ENCODE measurements around the gene RGS9BP. TPM values are rescaled to one million over a fixed set of nuclear protein-coding genes. Genes with fewer than 3 reads are reported as not detected.

The RGS9BP gene
- total RNA-seq, 2 experiments from 2014 or later = 0.54 to 0.72 TPM

DNA sequence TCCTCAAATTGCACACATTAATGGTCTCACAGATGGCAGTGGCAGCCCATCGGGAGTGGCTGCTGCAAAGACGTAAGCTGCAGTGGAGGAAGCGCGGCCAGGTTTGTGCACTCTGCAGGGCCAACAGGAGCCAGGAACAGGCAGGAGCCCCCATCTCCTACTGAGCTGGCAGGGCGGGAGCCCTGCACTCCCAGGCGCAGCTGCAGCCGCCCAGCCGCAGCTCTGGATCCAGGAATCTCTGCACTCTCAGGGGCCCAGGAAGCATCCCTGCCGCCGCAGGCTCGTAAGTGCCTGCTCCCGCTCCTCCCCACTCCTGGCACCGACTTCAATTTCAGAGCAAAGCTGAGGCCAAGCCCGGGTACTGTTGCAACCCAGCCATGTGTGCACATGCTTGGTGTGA lies 38.2 kb upstream of the RGS9BP start:
- H3K4me1 ChIP-seq (ENCODE audit: insufficient read depth, low read length, poor library complexity, severe bottlenecking) = no peaks in the 10 kb centered on the region
- no peak overlapping the region for H3K27ac ChIP-seq (ENCODE audit: low read depth, low read length, poor library complexity, severe bottlenecking)
- CTCF ChIA-PET (ENCODE audit: unreplicated experiment) = no interaction called here
- POLR2A ChIA-PET = no interaction called here
- intact Hi-C loops (cut with micrococcal nuclease; ENCODE audit: unreplicated experiment) = no loop called here
- no peak overlapping the region for H2AFZ ChIP-seq (ENCODE audit: low read length)
- H4K20me1 ChIP-seq (ENCODE audit: insufficient read depth, low read length) = no peaks in the 10 kb centered on the region
- no peaks in the 10 kb centered on the region for H3K9me2 ChIP-seq (ENCODE audit: insufficient read depth, low read length)
- peaks cover 62% of the 10 kb centered on the region for H3K36me3 ChIP-seq (ENCODE audit: insufficient read depth, low read length)
- H3K4me2 ChIP-seq (ENCODE audit: low read length) = no peak overlapping the region
- no peaks in the 10 kb centered on the region for H3K9me3 ChIP-seq (ENCODE audit: low read length)
- no peak for DNase-seq (ENCODE audit: low spot score)
- TF ChIP-seq, protein P1, sequence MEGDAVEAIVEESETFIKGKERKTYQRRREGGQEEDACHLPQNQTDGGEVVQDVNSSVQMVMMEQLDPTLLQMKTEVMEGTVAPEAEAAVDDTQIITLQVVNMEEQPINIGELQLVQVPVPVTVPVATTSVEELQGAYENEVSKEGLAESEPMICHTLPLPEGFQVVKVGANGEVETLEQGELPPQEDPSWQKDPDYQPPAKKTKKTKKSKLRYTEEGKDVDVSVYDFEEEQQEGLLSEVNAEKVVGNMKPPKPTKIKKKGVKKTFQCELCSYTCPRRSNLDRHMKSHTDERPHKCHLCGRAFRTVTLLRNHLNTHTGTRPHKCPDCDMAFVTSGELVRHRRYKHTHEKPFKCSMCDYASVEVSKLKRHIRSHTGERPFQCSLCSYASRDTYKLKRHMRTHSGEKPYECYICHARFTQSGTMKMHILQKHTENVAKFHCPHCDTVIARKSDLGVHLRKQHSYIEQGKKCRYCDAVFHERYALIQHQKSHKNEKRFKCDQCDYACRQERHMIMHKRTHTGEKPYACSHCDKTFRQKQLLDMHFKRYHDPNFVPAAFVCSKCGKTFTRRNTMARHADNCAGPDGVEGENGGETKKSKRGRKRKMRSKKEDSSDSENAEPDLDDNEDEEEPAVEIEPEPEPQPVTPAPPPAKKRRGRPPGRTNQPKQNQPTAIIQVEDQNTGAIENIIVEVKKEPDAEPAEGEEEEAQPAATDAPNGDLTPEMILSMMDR (conservative IDR thresholded peaks at IDR 0.05; ENCODE audit: low read length) = no peak
- TF ChIP-seq EZH2phosphoT487 (IDR thresholded peaks at IDR 0.05; ENCODE audit: borderline replicate concordance, low read depth, low read length) = no peak
- H3K79me2 ChIP-seq (ENCODE audit: insufficient read depth, low read depth, low read length) = no peaks in the 10 kb centered on the region
- BruUV-seq (replicated peaks) = no TSS peak
- no peak overlapping the region for H3K4me3 ChIP-seq (ENCODE audit: low read depth, low read length, poor library complexity, severe bottlenecking)

DNA sequence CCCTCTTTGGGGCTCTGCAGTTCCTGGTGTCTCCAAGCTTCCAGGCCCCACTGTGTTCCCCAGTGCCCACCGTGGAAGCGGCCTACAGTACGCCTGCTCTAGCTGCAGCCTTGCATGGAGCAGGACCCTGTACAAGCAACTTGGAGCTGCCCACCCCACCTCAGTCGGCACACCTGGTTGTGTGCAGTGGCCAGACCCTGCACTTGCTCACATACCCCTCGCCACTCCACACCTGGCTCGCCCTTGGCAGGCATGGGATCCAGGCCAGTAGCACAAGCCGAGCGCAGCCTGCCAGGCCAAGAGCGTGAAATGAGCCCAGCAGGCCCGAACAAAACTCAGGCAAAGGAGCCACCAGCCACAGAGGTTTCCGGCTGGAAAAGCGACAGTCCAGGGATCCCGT lies 37.0 kb upstream of the RGS9BP start:
- H3K9me2 ChIP-seq (ENCODE audit: insufficient read depth, low read length) = no peaks in the 10 kb centered on the region
- no peak overlapping the region for H3K4me3 ChIP-seq (ENCODE audit: low read depth, low read length, poor library complexity, severe bottlenecking)
- TF ChIP-seq, protein P1 (conservative IDR thresholded peaks at IDR 0.05; ENCODE audit: low read length) = no peak
- no peak for TF ChIP-seq EZH2phosphoT487 (IDR thresholded peaks at IDR 0.05; ENCODE audit: borderline replicate concordance, low read depth, low read length)
- peaks cover 73% of the 10 kb centered on the region for H3K36me3 ChIP-seq (ENCODE audit: insufficient read depth, low read length)
- H3K27ac ChIP-seq (ENCODE audit: low read depth, low read length, poor library complexity, severe bottlenecking) = no peak overlapping the region
- no TSS peak for BruUV-seq (replicated peaks)
- H3K4me1 ChIP-seq (ENCODE audit: insufficient read depth, low read length, poor library complexity, severe bottlenecking) = no peaks in the 10 kb centered on the region
- no peaks in the 10 kb centered on the region for H3K79me2 ChIP-seq (ENCODE audit: insufficient read depth, low read depth, low read length)
- no peaks in the 10 kb centered on the region for H3K9me3 ChIP-seq (ENCODE audit: low read length)
- DNase-seq (ENCODE audit: low spot score) = no peak
- H2AFZ ChIP-seq (ENCODE audit: low read length) = no peak overlapping the region
- H4K20me1 ChIP-seq (ENCODE audit: insufficient read depth, low read length) = no peaks in the 10 kb centered on the region
- ChIA-PET CTCF (ENCODE audit: unreplicated experiment) (no interaction called here), POLR2A (no interaction called here)
- H3K4me2 ChIP-seq (ENCODE audit: low read length) = no peak overlapping the region
- intact Hi-C loops (cut with micrococcal nuclease; ENCODE audit: unreplicated experiment) = no loop called here

DNA sequence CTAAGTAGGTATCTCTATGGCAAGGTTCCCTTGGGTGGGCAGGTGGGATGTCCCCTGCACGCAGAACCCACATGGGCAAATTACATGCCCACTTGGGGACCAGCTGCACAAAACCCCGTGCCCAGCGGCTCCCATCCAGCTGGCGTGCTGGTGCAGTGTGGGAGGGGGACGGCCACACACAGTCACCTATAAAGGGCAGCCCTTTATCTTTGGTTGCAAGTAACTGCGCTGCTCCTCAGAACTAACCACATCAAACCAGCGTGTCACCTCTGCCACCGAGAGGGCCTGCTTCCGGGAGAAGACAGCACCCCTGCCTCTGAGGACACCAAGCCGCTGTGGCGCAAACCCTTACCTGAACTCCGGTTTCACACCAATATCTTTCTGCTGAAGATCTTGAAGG lies 32.9 kb upstream of the RGS9BP start:
- H3K4me3 ChIP-seq (ENCODE audit: low read depth, low read length, poor library complexity, severe bottlenecking) = no peak overlapping the region
- no peaks in the 10 kb centered on the region for H4K20me1 ChIP-seq (ENCODE audit: insufficient read depth, low read length)
- ChIA-PET CTCF (ENCODE audit: unreplicated experiment) (no interaction called here), POLR2A (no interaction called here)
- H3K9me3 ChIP-seq (ENCODE audit: low read length) = no peaks in the 10 kb centered on the region
- H3K9me2 ChIP-seq (ENCODE audit: insufficient read depth, low read length) = no peaks in the 10 kb centered on the region
- H2AFZ ChIP-seq (ENCODE audit: low read length) = no peak overlapping the region
- TF ChIP-seq, protein P1 (conservative IDR thresholded peaks at IDR 0.05; ENCODE audit: low read length) = no peak
- TF ChIP-seq EZH2phosphoT487 (IDR thresholded peaks at IDR 0.05; ENCODE audit: borderline replicate concordance, low read depth, low read length) = no peak
- H3K27ac ChIP-seq (ENCODE audit: low read depth, low read length, poor library complexity, severe bottlenecking) = no peak overlapping the region
- no peaks in the 10 kb centered on the region for H3K4me1 ChIP-seq (ENCODE audit: insufficient read depth, low read length, poor library complexity, severe bottlenecking)
- H3K4me2 ChIP-seq (ENCODE audit: low read length) = no peak overlapping the region
- peaks cover 76% of the 10 kb centered on the region for H3K36me3 ChIP-seq (ENCODE audit: insufficient read depth, low read length)
- intact Hi-C loops (cut with micrococcal nuclease; ENCODE audit: unreplicated experiment) = no loop called here
- BruUV-seq (replicated peaks) = no TSS peak
- no peak for DNase-seq (ENCODE audit: low spot score)
- no peaks in the 10 kb centered on the region for H3K79me2 ChIP-seq (ENCODE audit: insufficient read depth, low read depth, low read length)

Data from OCI-LY7 (cell line).